Peyer's patch (tissue), 4 donors: ENCODE data around the gene NAAA. TPM values are rescaled to one million over a fixed set of nuclear protein-coding genes. Genes with fewer than 3 reads are reported as not detected.
A peak's percentile ranks its signal among the peaks of the same experiment; 100 is the strongest.

Experiments used
- DNase-seq, 3 donors: peaks; one replicate each; pipeline ENCODE4 v3.0.0-alpha.2; 2017 to 2019
- H3K27ac ChIP-seq, 4 donors: fragments of 200-600 bp; sonication (generic); one replicate each; pipeline ENCODE4 v1.5.1; 2016 to 2019
- H3K27me3 ChIP-seq, 2 donors: fragments of 200-600 bp; sonication (generic); one replicate each; pipeline ENCODE4 v1.5.1; 2019
- H3K36me3 ChIP-seq, 3 donors: fragments of 200-600 bp; sonication (generic); one replicate each; pipeline ENCODE4 v1.5.1; 2016 to 2019
- H3K4me1 ChIP-seq, 4 donors: fragments of 200-600 bp; sonication (generic); one replicate each; pipeline ENCODE4 v1.5.1; 2016 to 2019
- H3K4me3 ChIP-seq, 4 donors: fragments of 200-600 bp; sonication (generic); 1 replicate in 3 of 4; 2 replicates in 1 of 4; pipeline ENCODE4 v1.5.1; 2016 to 2019; ENCODE audit warnings: mild to moderate bottlenecking in 1 of 4
- H3K9me3 ChIP-seq, 4 donors: fragments of 200-600 bp; sonication (generic); one replicate each; pipeline ENCODE4 v1.5.1; 2016 to 2019; ENCODE audit warnings: mild to moderate bottlenecking in 1 of 4
- POLR2A ChIP-seq, 2 donors: fragments of 450-650 bp; IDR thresholded peaks; one replicate each; pipeline ENCODE4 v1.5.1; 2017; ENCODE audit warnings: antibody characterized with exemption in 2 of 2, mild to moderate bottlenecking in 2 of 2, moderate library complexity in 2 of 2
- total RNA-seq, 4 donors: library from RNA; depleted of rRNA; stranded (reverse); fragments of >200 nt; gene quantifications; one replicate each; pipeline ENCODE4 v1.1.0, GENCODE V29; 2016
- TF ChIP-seq, protein P1 (sequence below), 6 experiments: fragments of 450-650 bp in 4 of 6; fragments of 200-600 bp in 2 of 6; sonication (generic) in 1 of 6; IDR thresholded peaks; one replicate each; pipeline ENCODE4 v1.5.1; 2017 to 2019; ENCODE audit warnings: antibody characterized with exemption in 6 of 6, mild to moderate bottlenecking in 3 of 6, moderate library complexity in 1 of 6

The NAAA gene
- total RNA-seq: 100 to 1,000 TPM in 3 of 4 donors, 10 to 100 TPM in 1; 81.7 to 434 (median 177) TPM

DNA sequence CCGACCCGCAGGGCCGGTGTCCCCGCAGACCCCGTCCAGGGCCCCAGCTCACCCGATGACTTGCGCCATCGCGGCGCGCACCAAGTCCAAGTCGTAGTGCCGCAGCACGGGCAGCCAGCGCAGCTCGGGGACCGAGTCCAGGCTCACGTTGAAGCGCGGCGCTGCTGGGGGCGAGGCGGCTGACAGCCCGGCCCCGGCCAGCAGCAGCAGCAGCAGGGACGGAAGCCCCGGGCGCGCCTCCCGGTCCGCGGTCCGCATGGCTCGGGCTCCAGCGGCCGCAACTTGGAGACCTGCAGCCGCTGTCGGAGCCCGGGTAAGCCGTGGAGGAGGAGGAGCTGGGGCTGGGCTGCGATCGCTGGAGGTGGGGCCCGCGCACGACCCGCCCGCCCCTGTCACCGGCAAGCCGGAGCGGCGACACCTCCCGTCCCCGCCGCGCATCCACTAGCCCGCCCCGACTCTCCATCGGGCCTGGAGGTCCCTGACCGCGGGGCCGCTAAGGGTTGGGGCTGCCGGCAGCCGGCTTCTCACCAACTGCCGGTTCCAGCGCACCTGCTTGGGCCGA lies at the start of gene NAAA:
TSS of gene NAAA (minus strand) at position 322 of the 562 bp plus-strand sequence. CDS start at position 258, 64 bp downstream.
- TF ChIP-seq, protein P1, sequence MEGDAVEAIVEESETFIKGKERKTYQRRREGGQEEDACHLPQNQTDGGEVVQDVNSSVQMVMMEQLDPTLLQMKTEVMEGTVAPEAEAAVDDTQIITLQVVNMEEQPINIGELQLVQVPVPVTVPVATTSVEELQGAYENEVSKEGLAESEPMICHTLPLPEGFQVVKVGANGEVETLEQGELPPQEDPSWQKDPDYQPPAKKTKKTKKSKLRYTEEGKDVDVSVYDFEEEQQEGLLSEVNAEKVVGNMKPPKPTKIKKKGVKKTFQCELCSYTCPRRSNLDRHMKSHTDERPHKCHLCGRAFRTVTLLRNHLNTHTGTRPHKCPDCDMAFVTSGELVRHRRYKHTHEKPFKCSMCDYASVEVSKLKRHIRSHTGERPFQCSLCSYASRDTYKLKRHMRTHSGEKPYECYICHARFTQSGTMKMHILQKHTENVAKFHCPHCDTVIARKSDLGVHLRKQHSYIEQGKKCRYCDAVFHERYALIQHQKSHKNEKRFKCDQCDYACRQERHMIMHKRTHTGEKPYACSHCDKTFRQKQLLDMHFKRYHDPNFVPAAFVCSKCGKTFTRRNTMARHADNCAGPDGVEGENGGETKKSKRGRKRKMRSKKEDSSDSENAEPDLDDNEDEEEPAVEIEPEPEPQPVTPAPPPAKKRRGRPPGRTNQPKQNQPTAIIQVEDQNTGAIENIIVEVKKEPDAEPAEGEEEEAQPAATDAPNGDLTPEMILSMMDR (IDR thresholded peaks at IDR 0.05): peak in 4 of 6 experiments; percentile 3 to 73 (median 69)
- peak; percentile 65 to 73 for TF ChIP-seq POLR2A (IDR thresholded peaks at IDR 0.05)
- Histone ChIP-seq H3K36me3 (peaks cover 0 to 11% (median 0%) of the 10 kb centered on the region in 3 donors), H3K27me3 (no peaks in the 10 kb centered on the region), H3K4me1 (peaks cover 0 to 10% (median 2%) of the 10 kb centered on the region in 4 donors), H3K27ac (peak within 1 kb of the TSS; percentile 83 to 93 (median 88)), H3K4me3 (peak within 1 kb of the TSS; percentile 81 to 95 (median 91)), H3K9me3 (no peaks in the 10 kb centered on the region)
- peak; percentile 80 to 95 (median 88) for DNase-seq

- peak overlapping the region; percentile 54 to 93 (median 82) for H3K4me3 ChIP-seq
- no peaks in the 10 kb centered on the region for H3K27me3 ChIP-seq
- H3K9me3 ChIP-seq: no peaks in the 10 kb centered on the region
- DNase-seq: no peak
- H3K4me1 ChIP-seq: peaks cover 0 to 23% (median 2%) of the 10 kb centered on the region in 4 donors
- peak overlapping the region; percentile 42 to 65 (median 52) for H3K27ac ChIP-seq
- TF ChIP-seq, protein P1 (IDR thresholded peaks at IDR 0.05): no peak
- TF ChIP-seq POLR2A (IDR thresholded peaks at IDR 0.05): no peak
- no peaks in the 10 kb centered on the region for H3K36me3 ChIP-seq
Measured at GRCh38 chr4:75989846-75990528, 49.2 kb upstream of the NAAA start.

DNA sequence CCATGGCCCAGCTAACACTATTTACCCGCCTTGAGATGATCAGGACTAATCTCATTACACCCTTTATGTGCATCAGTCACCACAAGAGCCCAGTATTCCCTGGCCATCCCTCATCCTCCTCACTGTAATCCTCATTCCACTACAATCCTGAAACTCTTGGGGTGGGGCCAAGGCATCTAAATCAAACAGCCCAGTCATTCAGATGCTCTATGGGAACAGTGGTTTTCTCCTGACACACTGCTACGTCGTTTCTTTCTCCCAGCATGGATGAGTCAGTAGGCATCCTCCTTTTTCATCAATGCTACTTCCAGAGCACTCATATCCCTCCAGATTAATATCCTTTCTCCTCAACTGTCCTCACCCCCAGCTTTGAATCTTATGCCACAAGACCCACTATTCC lies 44.3 kb upstream of the NAAA start:
- Histone ChIP-seq H3K9me3 (no peaks in the 10 kb centered on the region), H3K27me3 (no peaks in the 10 kb centered on the region), H3K4me3 (no peak overlapping the region), H3K4me1 (peaks cover 0 to 17% (median 2%) of the 10 kb centered on the region in 4 donors), H3K27ac (no peak overlapping the region), H3K36me3 (peaks cover 0 to 21% (median 0%) of the 10 kb centered on the region in 3 donors)
- DNase-seq: no peak
- no peak for TF ChIP-seq POLR2A (IDR thresholded peaks at IDR 0.05)
- TF ChIP-seq, protein P1 (IDR thresholded peaks at IDR 0.05): no peak

DNA sequence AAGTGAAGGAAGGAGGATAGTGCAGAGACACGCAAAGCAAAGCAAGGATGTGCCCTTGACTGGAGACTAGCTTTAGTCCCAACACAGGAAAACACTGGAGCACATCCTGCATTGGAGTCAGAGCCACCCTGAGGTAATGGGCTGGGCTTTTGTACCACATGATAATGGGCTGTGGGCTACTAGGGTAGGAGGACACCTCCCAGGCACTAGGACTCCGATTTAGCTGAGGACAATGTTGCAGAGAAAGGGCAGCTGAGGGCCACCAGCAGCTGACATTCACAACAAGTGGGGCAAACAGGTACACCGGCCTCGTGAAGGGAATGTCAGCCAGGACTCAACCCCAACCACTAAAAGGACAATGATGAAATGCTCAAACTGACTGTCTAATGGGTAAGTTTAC lies 39.8 kb upstream of the NAAA start:
- Histone ChIP-seq H3K4me3 (no peak overlapping the region), H3K27me3 (no peaks in the 10 kb centered on the region), H3K36me3 (peaks cover 0 to 58% (median 0%) of the 10 kb centered on the region in 3 donors), H3K4me1 (no peaks in the 10 kb centered on the region), H3K9me3 (no peaks in the 10 kb centered on the region), H3K27ac (no peak overlapping the region)
- no peak for DNase-seq
- TF ChIP-seq POLR2A (IDR thresholded peaks at IDR 0.05): no peak
- TF ChIP-seq, protein P1 (IDR thresholded peaks at IDR 0.05): no peak

- TF ChIP-seq POLR2A (IDR thresholded peaks at IDR 0.05): no peak
- TF ChIP-seq, protein P1 (IDR thresholded peaks at IDR 0.05): no peak
- Histone ChIP-seq H3K4me1 (no peaks in the 10 kb centered on the region), H3K36me3 (peaks cover 0 to 88% (median 0%) of the 10 kb centered on the region in 3 donors), H3K4me3 (no peak overlapping the region), H3K9me3 (no peaks in the 10 kb centered on the region), H3K27ac (no peak overlapping the region), H3K27me3 (no peaks in the 10 kb centered on the region)
- DNase-seq: no peak
Measured at GRCh38 chr4:75976177-75976576, 35.4 kb upstream of the NAAA start.
